ENCODE data around the gene DCT. TPM values are rescaled to one million over a fixed set of nuclear protein-coding genes. Genes with fewer than 3 reads are reported as not detected.

Gene DCT
- total and polyA plus RNA-seq, 2 of the 8 experiments (the other 6 are each of a cell fraction or from before 2014, with no cell fraction given), result 0.02 TPM; not detected in 1

- POLR2A ChIA-PET (ENCODE audit: partially characterized antibody), result no interaction called here
- Histone ChIP-seq H3K4me3 (ENCODE audit: extremely low read depth in 1 of 4, insufficient read depth in 2 of 4, low read depth in 3 of 4, low read length in 4 of 4) (no peak overlapping the region), H2BK120ac (replicated peaks; ENCODE audit: low read depth, low read length) (no peak overlapping the region), H2AFZ (ENCODE audit: low read length) (no peak overlapping the region), H3K18ac (ENCODE audit: extremely low read depth, low read length) (no peak overlapping the region), H4K20me1 (replicated peaks in 1 of 2; ENCODE audit: control insufficient read depth in 1 of 2, insufficient read depth in 2 of 2, low read length in 2 of 2) (no peaks in the 10 kb centered on the region), H3K79me2 (ENCODE audit: control insufficient read depth in 1 of 2, insufficient read depth in 2 of 2, low read length in 2 of 2) (no peaks in the 10 kb centered on the region), H3K56ac (replicated peaks; ENCODE audit: insufficient read length, low read depth, low read length) (no peak overlapping the region), H2BK15ac (ENCODE audit: low read length) (no peak overlapping the region), H3K4me1 (replicated peaks in 1 of 4; ENCODE audit: control insufficient read depth in 3 of 4, insufficient read depth in 4 of 4, low read length in 3 of 4) (no peaks in the 10 kb centered on the region), H2BK5ac (ENCODE audit: low read depth, low read length) (no peak overlapping the region), H3K23me2 (ENCODE audit: low read depth, low read length) (no peaks in the 10 kb centered on the region), H4K91ac (replicated peaks; ENCODE audit: insufficient read length, low read length) (no peak overlapping the region), H3K27ac (ENCODE audit: low read depth, low read length) (no peak overlapping the region), H4K8ac (ENCODE audit: extremely low read depth, insufficient read depth, low read length) (no peak overlapping the region), H3K23ac (ENCODE audit: insufficient read length) (no peak overlapping the region), H3K9me3 (ENCODE audit: insufficient read depth in 2 of 2, low read depth in 1 of 2, low read length in 1 of 2) (peaks cover 0 to 6% of the 10 kb centered on the region in 2 experiments; a peak in 2 of 4 replicates), H2AK5ac (ENCODE audit: low read depth, low read length) (no peak overlapping the region), H3K79me1 (ENCODE audit: low read depth, low read length) (no peaks in the 10 kb centered on the region), H3K4me2 (ENCODE audit: insufficient read depth in 1 of 2, low read depth in 2 of 2, low read length in 2 of 2) (no peak overlapping the region), H3K9ac (replicated peaks in 1 of 4; ENCODE audit: extremely low read depth in 1 of 4, low read depth in 3 of 4, low read length in 3 of 4) (no peak overlapping the region), H3K4ac (replicated peaks; ENCODE audit: insufficient read length, low read depth, low read length) (no peak overlapping the region), H2BK20ac (ENCODE audit: low read length) (no peak overlapping the region), H3K27me3 (replicated peaks in 1 of 4; ENCODE audit: control insufficient read depth in 3 of 4, extremely low read depth in 1 of 4, insufficient read depth in 3 of 4, low read length in 3 of 4) (no peaks in the 10 kb centered on the region), H4K5ac (ENCODE audit: insufficient read length, low read depth, low read length) (no peak overlapping the region), H3K14ac (ENCODE audit: insufficient read length) (no peak overlapping the region), H2BK12ac (ENCODE audit: low read depth, low read length) (no peak overlapping the region), H3K36me3 (ENCODE audit: control insufficient read depth in 2 of 4, insufficient read depth in 4 of 4, low read length in 3 of 4) (no peaks in the 10 kb centered on the region)
- CTCF ChIA-PET (ENCODE audit: partially characterized antibody), result no interaction called here
- DNase-seq (ENCODE audit: low read depth in 1 of 2, low spot score in 2 of 2), result no peak
- FAIRE-seq, result no peak
- TF ChIP-seq HDAC2 (IDR thresholded peaks at IDR 0.05; ENCODE audit: borderline replicate concordance in 1 of 2, low read depth in 2 of 2, low read length in 2 of 2), result no peak
- TF ChIP-seq, protein P1, sequence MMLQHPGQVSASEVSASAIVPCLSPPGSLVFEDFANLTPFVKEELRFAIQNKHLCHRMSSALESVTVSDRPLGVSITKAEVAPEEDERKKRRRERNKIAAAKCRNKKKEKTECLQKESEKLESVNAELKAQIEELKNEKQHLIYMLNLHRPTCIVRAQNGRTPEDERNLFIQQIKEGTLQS (IDR thresholded peaks at IDR 0.05; ENCODE audit: insufficient read depth, low read depth, low read length), result no peak
- TF ChIP-seq SAP30 (IDR thresholded peaks at IDR 0.05; ENCODE audit: insufficient read depth, insufficient replicate concordance, low read length), result no peak
- no peak for TF ChIP-seq KDM4A (IDR thresholded peaks at IDR 0.05; ENCODE audit: low read depth, low read length, severe bottlenecking)
- TF ChIP-seq, protein P2, sequence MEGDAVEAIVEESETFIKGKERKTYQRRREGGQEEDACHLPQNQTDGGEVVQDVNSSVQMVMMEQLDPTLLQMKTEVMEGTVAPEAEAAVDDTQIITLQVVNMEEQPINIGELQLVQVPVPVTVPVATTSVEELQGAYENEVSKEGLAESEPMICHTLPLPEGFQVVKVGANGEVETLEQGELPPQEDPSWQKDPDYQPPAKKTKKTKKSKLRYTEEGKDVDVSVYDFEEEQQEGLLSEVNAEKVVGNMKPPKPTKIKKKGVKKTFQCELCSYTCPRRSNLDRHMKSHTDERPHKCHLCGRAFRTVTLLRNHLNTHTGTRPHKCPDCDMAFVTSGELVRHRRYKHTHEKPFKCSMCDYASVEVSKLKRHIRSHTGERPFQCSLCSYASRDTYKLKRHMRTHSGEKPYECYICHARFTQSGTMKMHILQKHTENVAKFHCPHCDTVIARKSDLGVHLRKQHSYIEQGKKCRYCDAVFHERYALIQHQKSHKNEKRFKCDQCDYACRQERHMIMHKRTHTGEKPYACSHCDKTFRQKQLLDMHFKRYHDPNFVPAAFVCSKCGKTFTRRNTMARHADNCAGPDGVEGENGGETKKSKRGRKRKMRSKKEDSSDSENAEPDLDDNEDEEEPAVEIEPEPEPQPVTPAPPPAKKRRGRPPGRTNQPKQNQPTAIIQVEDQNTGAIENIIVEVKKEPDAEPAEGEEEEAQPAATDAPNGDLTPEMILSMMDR (IDR thresholded peaks at IDR 0.05; ENCODE audit: control extremely low read depth in 1 of 3, insufficient read depth in 1 of 3, low read depth in 1 of 3, low read length in 3 of 3), result no peak
- TF ChIP-seq E2F6 (IDR thresholded peaks at IDR 0.05), result no peak
- no peak for TF ChIP-seq SIRT6 (IDR thresholded peaks at IDR 0.05; ENCODE audit: low read length)
- no peak for TF ChIP-seq GABPA (IDR thresholded peaks at IDR 0.05; ENCODE audit: borderline replicate concordance, insufficient read depth, low read length)
- TF ChIP-seq GTF2F1 (IDR thresholded peaks at IDR 0.05; ENCODE audit: borderline replicate concordance, low read depth, low read length), result no peak
- no peak for TF ChIP-seq CTBP2 (IDR thresholded peaks at IDR 0.05; ENCODE audit: borderline replicate concordance, insufficient read depth, insufficient read length, low read length)
- TF ChIP-seq CEBPB (IDR thresholded peaks at IDR 0.05; ENCODE audit: low read depth, low read length), result no peak
Observed at GRCh38 chr13:94413598-94413944, 65.9 kb downstream of the DCT start.

Data from H1 (cell line).